Mesendoderm (in vitro differentiated cells): ENCODE data around the gene PKP2.

Source experiments
- DNase-seq: peaks from one replicate; pipeline ENCODE4 v3.0.0; 2013
- H2AK5ac ChIP-seq: 2 replicates; pipeline ENCODE4 v1.6.1; 2013; ENCODE audit warnings: low read length, inconsistent platforms
- H2BK120ac ChIP-seq: 2 replicates; pipeline ENCODE4 v1.6.1; 2013; ENCODE audit warnings: low read depth, mild to moderate bottlenecking, low read length, moderate library complexity, mixed read lengths
- H2BK15ac ChIP-seq: replicated peaks from 2 replicates; pipeline ENCODE4 v1.6.1; 2013; ENCODE audit warnings: low read depth, mild to moderate bottlenecking, moderate library complexity
- H2BK5ac ChIP-seq: 2 replicates; pipeline ENCODE4 v1.6.1; 2013; ENCODE audit warnings: low read length, inconsistent platforms
- H3K18ac ChIP-seq: 2 replicates; pipeline ENCODE4 v1.6.1; 2013; ENCODE audit warnings: mild to moderate bottlenecking, low read length, mixed read lengths
- H3K23ac ChIP-seq: one replicate; pipeline ENCODE4 v1.6.1; 2013; ENCODE audit warnings: low read length
- H3K27ac ChIP-seq: 2 replicates; pipeline ENCODE4 v1.5.1; 2013; ENCODE audit warnings: low read depth, mild to moderate bottlenecking, inconsistent platforms, low read length, moderate library complexity
- H3K27me3 ChIP-seq: 2 replicates; pipeline ENCODE4 v1.6.1; 2013; ENCODE audit warnings: low read length, control low read depth, mild to moderate bottlenecking, inconsistent platforms; ENCODE audit not compliant: insufficient read depth, poor library complexity
- H3K36me3 ChIP-seq: 2 replicates; pipeline ENCODE4 v1.6.1; 2013; ENCODE audit warnings: low read length, inconsistent platforms; ENCODE audit not compliant: control insufficient read depth, insufficient read depth
- H3K4ac ChIP-seq: one replicate; pipeline ENCODE4 v1.6.1; 2013; ENCODE audit warnings: low read depth, mild to moderate bottlenecking, low read length, moderate library complexity
- H3K4me1 ChIP-seq: 2 replicates; pipeline ENCODE4 v1.6.1; 2013; ENCODE audit warnings: low read depth, low read length, inconsistent platforms; ENCODE audit not compliant: control insufficient read depth
- H3K4me2 ChIP-seq: 2 replicates; pipeline ENCODE4 v1.6.1; 2013; ENCODE audit warnings: low read length
- H3K4me3 ChIP-seq: 2 replicates; pipeline ENCODE4 v1.5.1; 2013; ENCODE audit warnings: mild to moderate bottlenecking, low read length
- H3K56ac ChIP-seq: one replicate; pipeline ENCODE4 v1.6.1; 2013; ENCODE audit warnings: low read length
- H3K79me1 ChIP-seq: 2 replicates; pipeline ENCODE4 v1.6.1; 2013; ENCODE audit warnings: low read length, inconsistent platforms
- H3K79me2 ChIP-seq: 2 replicates; pipeline ENCODE4 v1.6.1; 2013; ENCODE audit warnings: mild to moderate bottlenecking, low read length; ENCODE audit not compliant: control insufficient read depth, insufficient read depth
- H3K9ac ChIP-seq: 2 replicates; pipeline ENCODE4 v1.6.1; 2013; ENCODE audit warnings: low read length, inconsistent platforms
- H4K5ac ChIP-seq: one replicate; pipeline ENCODE4 v1.6.1; 2013; ENCODE audit warnings: low read length
- H4K8ac ChIP-seq: one replicate; pipeline ENCODE4 v1.6.1; 2013; ENCODE audit warnings: low read depth, mild to moderate bottlenecking, control low read depth, low read length, moderate library complexity
- WGBS: extraction: QIAGEN DNeasy Blood & Tissue Kit; methylation state at CpG from one replicate; pipeline ENCODE4 v1.1.7; 2013; ENCODE audit warnings: low lambda C conversion rate, missing lambda C conversion rate; ENCODE audit not compliant: insufficient coverage; ENCODE audit errors: extremely low coverage; 5-methylcytosine and 5-hydroxymethylcytosine counted together

PKP2 gene

GRCh38 chr12:32841061-32841460, 55.5 kb downstream of the PKP2 start:
- H2AK5ac ChIP-seq, result no peak overlapping the region
- H3K36me3 ChIP-seq, result no peaks in the 10 kb centered on the region
- no peak overlapping the region for H3K18ac ChIP-seq
- DNase-seq, result no peak
- no peaks in the 10 kb centered on the region for H3K79me1 ChIP-seq
- peaks cover 2% of the 10 kb centered on the region for H3K4me1 ChIP-seq
- no peak overlapping the region for H2BK120ac ChIP-seq
- no peaks in the 10 kb centered on the region for H3K27me3 ChIP-seq
- no peak overlapping the region for H4K5ac ChIP-seq
- whole genome bisulfite sequencing, result no CpG with 5 or more reads among the region's 4 CpGs
- no peak overlapping the region for H2BK5ac ChIP-seq
- no peak overlapping the region for H3K4me2 ChIP-seq
- H3K4me3 ChIP-seq, result no peak overlapping the region
- no peak overlapping the region for H3K9ac ChIP-seq
- no peak overlapping the region for H3K56ac ChIP-seq
- no peak overlapping the region for H3K23ac ChIP-seq
- H3K4ac ChIP-seq, result no peak overlapping the region
- H3K27ac ChIP-seq, result no peak overlapping the region
- H4K8ac ChIP-seq, result peak overlapping the region; percentile 76
- H3K79me2 ChIP-seq, result no peaks in the 10 kb centered on the region
- no peak overlapping the region for H2BK15ac ChIP-seq

GRCh38 chr12:32839828-32840227, 56.7 kb downstream of the PKP2 start:
- Histone ChIP-seq H3K18ac (no peak overlapping the region), H3K4ac (no peak overlapping the region), H3K27me3 (no peaks in the 10 kb centered on the region), H3K56ac (no peak overlapping the region), H2BK5ac (no peak overlapping the region), H4K5ac (no peak overlapping the region), H3K9ac (no peak overlapping the region), H3K4me1 (peaks cover 3% of the 10 kb centered on the region), H2AK5ac (no peak overlapping the region), H2BK120ac (no peak overlapping the region), H2BK15ac (no peak overlapping the region), H3K4me2 (no peak overlapping the region), H3K36me3 (no peaks in the 10 kb centered on the region), H4K8ac (no peak overlapping the region), H3K4me3 (no peak overlapping the region), H3K23ac (no peak overlapping the region), H3K27ac (no peak overlapping the region), H3K79me2 (no peaks in the 10 kb centered on the region), H3K79me1 (no peaks in the 10 kb centered on the region)
- no peak for DNase-seq
- no CpG with 5 or more reads among the region's 4 CpGs for WGBS

GRCh38 chr12:32837974-32838373, 58.6 kb downstream of the PKP2 start:
- no peak overlapping the region for H4K8ac ChIP-seq
- no peak for DNase-seq
- no peak overlapping the region for H2BK15ac ChIP-seq

GRCh38 chr12:32836710-32837109, 59.9 kb downstream of the PKP2 start:
- no CpG with 5 or more reads among the region's 3 CpGs for WGBS
- no peak overlapping the region for H3K4ac ChIP-seq

More at GRCh38 chr12:32837974-32838373, 58.6 kb downstream of the PKP2 start:
- no peak overlapping the region for H3K27ac ChIP-seq
- H3K18ac ChIP-seq, result no peak overlapping the region
- H3K79me1 ChIP-seq, result no peaks in the 10 kb centered on the region
- no peak overlapping the region for H3K4me2 ChIP-seq
- no peak overlapping the region for H3K4me3 ChIP-seq
- WGBS, result no CpG with 5 or more reads among the region's 5 CpGs
- H3K23ac ChIP-seq, result no peak overlapping the region
- no peak overlapping the region for H4K5ac ChIP-seq
- H2AK5ac ChIP-seq, result no peak overlapping the region
- no peak overlapping the region for H3K9ac ChIP-seq
- no peaks in the 10 kb centered on the region for H3K79me2 ChIP-seq
- H3K56ac ChIP-seq, result no peak overlapping the region
- no peak overlapping the region for H2BK5ac ChIP-seq
- no peaks in the 10 kb centered on the region for H3K36me3 ChIP-seq
- H3K4me1 ChIP-seq, result peaks cover 2% of the 10 kb centered on the region
- no peak overlapping the region for H2BK120ac ChIP-seq
- no peak overlapping the region for H3K4ac ChIP-seq
- H3K27me3 ChIP-seq, result no peaks in the 10 kb centered on the region

GRCh38 chr12:32834122-32834521, 62.5 kb downstream of the PKP2 start:
- Histone ChIP-seq H3K56ac (no peak overlapping the region), H3K23ac (no peak overlapping the region), H2BK5ac (no peak overlapping the region), H4K5ac (no peak overlapping the region), H3K36me3 (no peaks in the 10 kb centered on the region), H3K4ac (no peak overlapping the region), H3K79me1 (no peaks in the 10 kb centered on the region), H2BK15ac (no peak overlapping the region), H4K8ac (no peak overlapping the region), H3K79me2 (no peaks in the 10 kb centered on the region), H3K18ac (no peak overlapping the region), H3K4me3 (no peak overlapping the region), H3K4me1 (peaks cover 2% of the 10 kb centered on the region), H3K27ac (no peak overlapping the region), H3K4me2 (no peak overlapping the region), H3K27me3 (no peaks in the 10 kb centered on the region), H2AK5ac (no peak overlapping the region), H3K9ac (no peak overlapping the region), H2BK120ac (no peak overlapping the region)
- DNase-seq, result no peak
- no CpG with 5 or more reads among the region's 2 CpGs for WGBS

More at GRCh38 chr12:32836710-32837109, 59.9 kb downstream of the PKP2 start:
- Histone ChIP-seq H3K79me1 (no peaks in the 10 kb centered on the region), H3K4me2 (no peak overlapping the region), H3K79me2 (no peaks in the 10 kb centered on the region), H2BK120ac (no peak overlapping the region), H4K8ac (no peak overlapping the region), H3K9ac (no peak overlapping the region), H2BK15ac (no peak overlapping the region), H3K27me3 (no peaks in the 10 kb centered on the region), H2BK5ac (no peak overlapping the region), H3K23ac (no peak overlapping the region), H2AK5ac (no peak overlapping the region), H3K18ac (no peak overlapping the region), H3K27ac (no peak overlapping the region), H3K4me1 (peaks cover 2% of the 10 kb centered on the region), H3K56ac (no peak overlapping the region), H3K4me3 (no peak overlapping the region), H3K36me3 (no peaks in the 10 kb centered on the region), H4K5ac (no peak overlapping the region)
- peak; percentile 37 for DNase-seq

GRCh38 chr12:32828552-32828951, 68.0 kb downstream of the PKP2 start:
- DNase-seq, result no peak
- no peak overlapping the region for H3K27ac ChIP-seq
- no peak overlapping the region for H3K4me3 ChIP-seq
- H4K5ac ChIP-seq, result no peak overlapping the region
- H3K79me2 ChIP-seq, result no peaks in the 10 kb centered on the region
- WGBS, result no CpG with 5 or more reads among the region's 2 CpGs
- no peak overlapping the region for H2BK120ac ChIP-seq
- H4K8ac ChIP-seq, result no peak overlapping the region
- no peak overlapping the region for H3K9ac ChIP-seq
- peaks cover 3% of the 10 kb centered on the region for H3K4me1 ChIP-seq
- H3K23ac ChIP-seq, result no peak overlapping the region
- no peaks in the 10 kb centered on the region for H3K27me3 ChIP-seq
- no peak overlapping the region for H2AK5ac ChIP-seq
- H2BK15ac ChIP-seq, result no peak overlapping the region
- H2BK5ac ChIP-seq, result no peak overlapping the region
- H3K4me2 ChIP-seq, result no peak overlapping the region
- H3K79me1 ChIP-seq, result no peaks in the 10 kb centered on the region
- no peak overlapping the region for H3K56ac ChIP-seq
- no peaks in the 10 kb centered on the region for H3K36me3 ChIP-seq
- no peak overlapping the region for H3K18ac ChIP-seq
- H3K4ac ChIP-seq, result no peak overlapping the region
